ENCODE data around the gene MORN2. TPM values are rescaled to one million over a fixed set of nuclear protein-coding genes. Genes with fewer than 3 reads are reported as not detected.

MORN2 gene
- total RNA-seq, 1 experiment from 2014 or later, result 52.9 TPM

GRCh38 chr2:38889575-38889974, 13.8 kb downstream of the MORN2 start, which contains the start of gene ARHGEF33:
Gene ARHGEF33, plus strand, starts transcription at chr2:38889875. Its CDS starts 29,573 bp downstream, at chr2:38919448.
- no peak for DNase-seq (ENCODE audit: low spot score)

GRCh38 chr2:38892819-38893218, 17.0 kb downstream of the MORN2 start:
- no peak for DNase-seq (ENCODE audit: low spot score)

GRCh38 chr2:38898256-38898655, 22.5 kb downstream of the MORN2 start:
- no peak for DNase-seq (ENCODE audit: low spot score)

- DNase-seq (ENCODE audit: low spot score), result no peak
Measured at GRCh38 chr2:38900726-38901125, 24.9 kb downstream of the MORN2 start.

- no peak for DNase-seq (ENCODE audit: low spot score)
Measured at GRCh38 chr2:38905251-38905650, 29.5 kb downstream of the MORN2 start.

- no peak for DNase-seq (ENCODE audit: low spot score)
Measured at GRCh38 chr2:38907242-38907641, 31.5 kb downstream of the MORN2 start.

GRCh38 chr2:38907743-38908562, 32.2 kb downstream of the MORN2 start:
- DNase-seq (ENCODE audit: low spot score), result no peak

- DNase-seq (ENCODE audit: low spot score), result no peak
Measured at GRCh38 chr2:38909872-38910271, 34.1 kb downstream of the MORN2 start.

GRCh38 chr2:38911191-38911590, 35.4 kb downstream of the MORN2 start:
- no peak for DNase-seq (ENCODE audit: low spot score)

GRCh38 chr2:38912619-38913018, 36.8 kb downstream of the MORN2 start:
- DNase-seq (ENCODE audit: low spot score), result no peak

GRCh38 chr2:38922389-38922788, 46.6 kb downstream of the MORN2 start:
- no peak for DNase-seq (ENCODE audit: low spot score)

GRCh38 chr2:38922902-38923301, 47.1 kb downstream of the MORN2 start:
- DNase-seq (ENCODE audit: low spot score), result no peak

- no peak for DNase-seq (ENCODE audit: low spot score)
Measured at GRCh38 chr2:38925982-38926381, 50.2 kb downstream of the MORN2 start.

- DNase-seq (ENCODE audit: low spot score), result no peak
Measured at GRCh38 chr2:38930600-38930999, 54.8 kb downstream of the MORN2 start.

Other genes starting within 250 kb of the MORN2 start
- 7.1 and 21.8 TPM in 2 replicates for gene GALM, start 209.9 kb upstream of the MORN2 start, total RNA-seq (2014; rRNA removed; shearing (Covaris generic))
- 298 and 318 TPM in 2 replicates for gene SRSF7, start 124.6 kb upstream of the MORN2 start, total RNA-seq (2014; rRNA removed; shearing (Covaris generic))
- gene GEMIN6, start 97.8 kb upstream of the MORN2 start, total RNA-seq (2014; rRNA removed; shearing (Covaris generic)), result 22.0 and 30.1 TPM in 2 replicates
- gene DHX57, start within 50 bp of the MORN2 start, total RNA-seq (2014; rRNA removed; shearing (Covaris generic)), result 19.7 and 25.5 TPM in 2 replicates
- 0.09 TPM in 1 of 2 replicates, not detected in the other for gene ARHGEF33, start 13.9 kb downstream of the MORN2 start, total RNA-seq (2014; rRNA removed; shearing (Covaris generic))
- gene SOS1, start 245.1 kb downstream of the MORN2 start, total RNA-seq (2014; rRNA removed; shearing (Covaris generic)), result 10.3 and 14.1 TPM in 2 replicates

Data from A172 (cell line).